Astrocyte (in vitro differentiated cells and primary cell): ENCODE results near the gene DLG1. TPM values are rescaled to one million over a fixed set of nuclear protein-coding genes. Genes with fewer than 3 reads are reported as not detected.

Source experiments
- DNase-seq: peaks from one replicate; pipeline ENCODE4 v3.0.0-alpha.2; 2010; ENCODE audit warnings: low read depth
- FAIRE-seq: peaks from 2 replicates; lab custom pipeline; 2011; peaks lifted over from hg19 to GRCh38; lab: Jason Lieb, UNC
- H2AFZ ChIP-seq: 2 replicates; pipeline ENCODE4 v1.6.0; 2012; ENCODE audit warnings: low read depth, low read length, inconsistent platforms
- H3K27ac ChIP-seq: 2 replicates; pipeline ENCODE4 v1.5.1; 2011; ENCODE audit warnings: low read depth, low read length, inconsistent platforms
- H3K27me3 ChIP-seq: 2 replicates; pipeline ENCODE4 v1.6.0; 2011; ENCODE audit warnings: low read length, inconsistent platforms; ENCODE audit not compliant: insufficient read depth
- H3K36me3 ChIP-seq: 2 replicates; pipeline ENCODE4 v1.5.1; 2011; ENCODE audit warnings: low read length, inconsistent platforms; ENCODE audit not compliant: insufficient read depth
- H3K4me1 ChIP-seq: 2 replicates; pipeline ENCODE4 v1.5.1; 2011; ENCODE audit warnings: low read length, inconsistent platforms; ENCODE audit not compliant: insufficient read depth
- H3K4me2 ChIP-seq: 2 replicates; pipeline ENCODE4 v1.6.0; 2012; ENCODE audit warnings: low read length, inconsistent platforms
- H3K4me3 ChIP-seq: 2 replicates; pipeline ENCODE4 v1.5.1; 2011; ENCODE audit warnings: low read depth, mild to moderate bottlenecking, low read length, inconsistent platforms; ENCODE audit not compliant: insufficient read depth
- H3K79me2 ChIP-seq: 2 replicates; pipeline ENCODE4 v1.6.0; 2012; ENCODE audit warnings: mild to moderate bottlenecking, low read length, inconsistent platforms; ENCODE audit not compliant: insufficient read depth
- H3K9ac ChIP-seq: 2 replicates; pipeline ENCODE4 v1.6.0; 2012; ENCODE audit warnings: mild to moderate bottlenecking, low read length, inconsistent platforms
- H3K9me3 ChIP-seq: 2 replicates; pipeline ENCODE4 v1.5.1; 2012; ENCODE audit warnings: low read depth, mild to moderate bottlenecking, low read length, inconsistent platforms; ENCODE audit not compliant: insufficient read depth
- H4K20me1 ChIP-seq: 2 replicates; pipeline ENCODE4 v1.6.0; 2012; ENCODE audit warnings: low read length, inconsistent platforms; ENCODE audit not compliant: insufficient read depth
- H3K27ac Mint-ChIP-seq: one replicate; pipeline ENCODE4 v1.8.0; 2021; ENCODE audit warnings: mild to moderate bottlenecking, mixed read lengths; ENCODE audit not compliant: unreplicated experiment
- H3K27me3 Mint-ChIP-seq: one replicate; pipeline ENCODE4 v1.8.0; 2021; ENCODE audit warnings: low read depth, mixed read lengths; ENCODE audit not compliant: unreplicated experiment
- H3K36me3 Mint-ChIP-seq: one replicate; pipeline ENCODE4 v1.8.0; 2021; ENCODE audit warnings: low read depth, mixed read lengths; ENCODE audit not compliant: unreplicated experiment
- H3K4me1 Mint-ChIP-seq: one replicate; pipeline ENCODE4 v1.8.0; 2021; ENCODE audit warnings: low read depth, mixed read lengths; ENCODE audit not compliant: unreplicated experiment
- H3K4me3 Mint-ChIP-seq: one replicate; pipeline ENCODE4 v1.8.0; 2021; ENCODE audit warnings: mild to moderate bottlenecking, moderate library complexity, mixed read lengths; ENCODE audit not compliant: unreplicated experiment
- H3K9me3 Mint-ChIP-seq: one replicate; pipeline ENCODE4 v1.8.0; 2021; ENCODE audit warnings: mild to moderate bottlenecking, mixed read lengths; ENCODE audit not compliant: unreplicated experiment
- CTCF ChIP-seq: IDR thresholded peaks from 2 replicates; pipeline ENCODE4 v1.5.1; 2011; ENCODE audit warnings: low read depth, mild to moderate bottlenecking, inconsistent platforms, low read length, moderate library complexity; ENCODE audit not compliant: insufficient read depth
- EZH2 ChIP-seq: IDR thresholded peaks from 2 replicates; pipeline ENCODE4 v1.6.1; 2012; ENCODE audit warnings: mild to moderate bottlenecking, low read length, inconsistent platforms; ENCODE audit not compliant: insufficient read depth
- total RNA-seq: library from RNA; stranded (reverse); gene quantifications from 2 replicates; pipeline ENCODE4 v1.2.1, GENCODE V29; 2021

DLG1 gene
- total RNA-seq, 1 donor from 2014 or later: 210 TPM

- H3K36me3 ChIP-seq: no peaks in the 10 kb centered on the region
- peak; percentile 12 for TF ChIP-seq CTCF
- no peak for TF ChIP-seq EZH2
- H3K27me3 ChIP-seq: peaks cover 3% of the 10 kb centered on the region
- DNase-seq: peak; percentile 37
- no peaks in the 10 kb centered on the region for H4K20me1 ChIP-seq
- H2AFZ ChIP-seq: peak within 1 kb of the TSS; percentile 58
- H3K9ac ChIP-seq: peak within 1 kb of the TSS; percentile 55
- peak within 1 kb of the TSS; percentile 67 for H3K4me2 ChIP-seq
- H3K9me3 ChIP-seq: no peaks in the 10 kb centered on the region
- no peak for FAIRE-seq
- Mint-ChIP-seq H3K36me3 (peaks cover 8% of the 10 kb centered on the region), H3K9me3 (no peaks in the 10 kb centered on the region), H3K27me3 (peaks cover 13% of the 10 kb centered on the region), H3K4me1 (peaks cover 12% of the 10 kb centered on the region), H3K27ac (peak within 1 kb of the TSS; percentile 55), H3K4me3 (peak within 1 kb of the TSS; percentile 80)
- no peak within 1 kb of the TSS for H3K27ac ChIP-seq
- peaks cover 24% of the 10 kb centered on the region for H3K4me1 ChIP-seq
- H3K79me2 ChIP-seq: no peaks in the 10 kb centered on the region
- H3K4me3 ChIP-seq: no peak within 1 kb of the TSS
Observed at GRCh38 chr3:197029511-197030167, 268.8 kb downstream of the DLG1 start, which contains the start of gene MELTF. Gene MELTF (minus strand): TSS chr3:197029817. CDS start chr3:197029702, 115 bp downstream.

- Mint-ChIP-seq H3K27ac (peak overlapping the region; percentile 47), H3K27me3 (peaks cover 17% of the 10 kb centered on the region), H3K4me1 (peaks cover 12% of the 10 kb centered on the region), H3K36me3 (peaks cover 9% of the 10 kb centered on the region), H3K4me3 (peak overlapping the region; percentile 80), H3K9me3 (no peaks in the 10 kb centered on the region)
- H3K4me3 ChIP-seq: no peak overlapping the region
- peak overlapping the region; percentile 67 for H3K4me2 ChIP-seq
- DNase-seq (no peak), FAIRE-seq (no peak)
- H3K27me3 ChIP-seq: peaks cover 3% of the 10 kb centered on the region
- no peaks in the 10 kb centered on the region for H3K36me3 ChIP-seq
- no peak overlapping the region for H2AFZ ChIP-seq
- H3K9ac ChIP-seq: peak overlapping the region; percentile 55
- H4K20me1 ChIP-seq: no peaks in the 10 kb centered on the region
- peaks cover 24% of the 10 kb centered on the region for H3K4me1 ChIP-seq
- no peaks in the 10 kb centered on the region for H3K79me2 ChIP-seq
- TF ChIP-seq CTCF: no peak
- TF ChIP-seq EZH2: peak; percentile 41
- H3K9me3 ChIP-seq: no peaks in the 10 kb centered on the region
- no peak overlapping the region for H3K27ac ChIP-seq
Observed at GRCh38 chr3:197028728-197029510, 269.5 kb downstream of the DLG1 start.
